Keratinocyte (primary cell): ENCODE measurements around the gene EIF4E2.

Experiments used
- EZH2 ChIP-seq: IDR thresholded peaks from one replicate; pipeline ENCODE4 v1.6.1; 2012; ENCODE audit warnings: inconsistent platforms, mild to moderate bottlenecking, low read length, moderate library complexity
- TF ChIP-seq, protein P1 (sequence below), 3 experiments: IDR thresholded peaks in 1 of 3; conservative IDR thresholded peaks in 1 of 3; optimal IDR thresholded peaks in 1 of 3; 2 replicates in 2 of 3; 3 replicates in 1 of 3; pipeline versions ENCODE3 to v1.5.1; 2011; ENCODE audit warnings: low read length in 3 of 3, mild to moderate bottlenecking in 3 of 3, moderate library complexity in 2 of 3, control low read depth in 1 of 3, inconsistent platforms in 1 of 3; ENCODE audit not compliant: insufficient read depth in 2 of 3; ENCODE audit errors: extremely low read depth in 1 of 3

- TF ChIP-seq, protein P1, sequence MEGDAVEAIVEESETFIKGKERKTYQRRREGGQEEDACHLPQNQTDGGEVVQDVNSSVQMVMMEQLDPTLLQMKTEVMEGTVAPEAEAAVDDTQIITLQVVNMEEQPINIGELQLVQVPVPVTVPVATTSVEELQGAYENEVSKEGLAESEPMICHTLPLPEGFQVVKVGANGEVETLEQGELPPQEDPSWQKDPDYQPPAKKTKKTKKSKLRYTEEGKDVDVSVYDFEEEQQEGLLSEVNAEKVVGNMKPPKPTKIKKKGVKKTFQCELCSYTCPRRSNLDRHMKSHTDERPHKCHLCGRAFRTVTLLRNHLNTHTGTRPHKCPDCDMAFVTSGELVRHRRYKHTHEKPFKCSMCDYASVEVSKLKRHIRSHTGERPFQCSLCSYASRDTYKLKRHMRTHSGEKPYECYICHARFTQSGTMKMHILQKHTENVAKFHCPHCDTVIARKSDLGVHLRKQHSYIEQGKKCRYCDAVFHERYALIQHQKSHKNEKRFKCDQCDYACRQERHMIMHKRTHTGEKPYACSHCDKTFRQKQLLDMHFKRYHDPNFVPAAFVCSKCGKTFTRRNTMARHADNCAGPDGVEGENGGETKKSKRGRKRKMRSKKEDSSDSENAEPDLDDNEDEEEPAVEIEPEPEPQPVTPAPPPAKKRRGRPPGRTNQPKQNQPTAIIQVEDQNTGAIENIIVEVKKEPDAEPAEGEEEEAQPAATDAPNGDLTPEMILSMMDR (optimal IDR thresholded peaks at IDR 0.05 in 1 of 3, IDR thresholded peaks at IDR 0.05 in 1 of 3, conservative IDR thresholded peaks at IDR 0.05 in 1 of 3; ENCODE audit: extremely low read depth in 1 of 3, insufficient read depth in 2 of 3, low read length in 3 of 3), result no peak
- no peak for TF ChIP-seq EZH2
Observed at GRCh38 chr2:232501331-232501771, 49.1 kb upstream of the EIF4E2 start.
